K562 (cell line): ENCODE data around the gene ARHGEF3. TPM values are rescaled to one million over a fixed set of nuclear protein-coding genes. Genes with fewer than 3 reads are reported as not detected.
"Not testable (repeated sequence)": the region's sequence is repeated elsewhere in the genome, so short reads cannot be mapped to it uniquely, and the experiment has no call there.

Experiments
- ATAC-seq: fragments of 200-7000 bp; cut with Tn5 transposase; 3 replicates; pipeline ENCODE4 v1.9.1; 2020; ENCODE audit warnings: moderate library complexity
- BruUV-seq: library from RNA; stranded (reverse); fragments of 400-500 nt; replicated peaks from 2 replicates; lab custom pipeline; 2021; lab: Mats Ljungman, UMichigan
- CTCF ChIA-PET: fragments of 300-600 bp; formaldehyde crosslinking; extraction: SDS; loops from one replicate; lab custom pipeline; 2021; ENCODE audit warnings: low intra/inter-chr PET ratio; lab: Yijun Ruan, JAX
- POLR2A ChIA-PET: fragments of 300-600, 350-650 bp; sonication (Branson Sonifier 250); formaldehyde crosslinking; extraction: SDS; loops from one replicate; lab custom pipeline; 2021; ENCODE audit warnings: antibody characterized with exemption, inconsistent platforms; lab: Yijun Ruan, JAX
- DNase-seq, 4 experiments: peaks; one replicate each; pipeline versions ENCODE4 v3.0.0 to v3.0.0-alpha.2; 2011 to 2018; ENCODE audit warnings: low spot score in 3 of 4, mixed read lengths in 3 of 4; ENCODE audit errors: extremely low read depth in 1 of 4
- FAIRE-seq: peaks from 2 replicates; lab custom pipeline; 2011; peaks lifted over from hg19 to GRCh38; lab: Jason Lieb, UNC
- H2AFZ ChIP-seq: 2 replicates; pipeline ENCODE4 v1.6.0; 2011; ENCODE audit warnings: low read depth, low read length, control low read depth, inconsistent platforms
- H3K27ac ChIP-seq: fragments of 200-600 bp; 3 replicates; pipeline ENCODE4 v1.8.0; 2011; ENCODE audit warnings: low read depth, mild to moderate bottlenecking, control low read depth, inconsistent platforms, low read length, moderate library complexity, mixed read lengths; ENCODE audit errors: extremely low read depth
- H3K27me3 ChIP-seq, 2 experiments: fragments of 300-600 bp in 1 of 2; 2 replicates in 1 of 2; 3 replicates in 1 of 2; pipeline versions ENCODE4 v1.6.0 to v1.8.0; 2011; ENCODE audit warnings: inconsistent platforms in 2 of 2, low read length in 2 of 2, mild to moderate bottlenecking in 1 of 2, mixed read lengths in 1 of 2, moderate library complexity in 1 of 2; ENCODE audit not compliant: control insufficient read depth in 2 of 2, insufficient read depth in 2 of 2
- H3K36me3 ChIP-seq: fragments of 300-600 bp; 3 replicates; pipeline ENCODE4 v1.8.0; 2011; ENCODE audit warnings: mild to moderate bottlenecking, low read length, inconsistent platforms; ENCODE audit not compliant: control insufficient read depth, insufficient read depth
- H3K4me1 ChIP-seq, 2 experiments: fragments of 200-600 bp in 1 of 2; replicated peaks in 1 of 2; 2 replicates in 1 of 2; 3 replicates in 1 of 2; pipeline versions ENCODE4 v1.5.1 to v1.8.0; 2011; ENCODE audit warnings: inconsistent platforms in 2 of 2, low read length in 2 of 2, mild to moderate bottlenecking in 1 of 2, mixed read lengths in 1 of 2, moderate library complexity in 1 of 2; ENCODE audit not compliant: control insufficient read depth in 2 of 2, insufficient read depth in 2 of 2
- H3K4me2 ChIP-seq: 2 replicates; pipeline ENCODE4 v1.6.1; 2011; ENCODE audit warnings: low read length, control low read depth, inconsistent platforms, mixed read lengths; ENCODE audit not compliant: insufficient read depth
- H3K4me3 ChIP-seq: fragments of 200-600 bp; sonication (generic), shearing (Covaris generic); 2 replicates; pipeline ENCODE4 v1.5.1; 2016; ENCODE audit warnings: control low read depth, inconsistent platforms
- H3K79me2 ChIP-seq: fragments of 200-600 bp; 3 replicates; pipeline ENCODE4 v1.8.0; 2011; ENCODE audit warnings: low read length, inconsistent platforms; ENCODE audit not compliant: control insufficient read depth, insufficient read depth
- H3K9ac ChIP-seq, 2 experiments: 2 replicates each; pipeline versions ENCODE4 v1.6.0 to v1.6.1; 2011; ENCODE audit warnings: low read depth in 2 of 2, low read length in 2 of 2, control low read depth in 1 of 2, inconsistent platforms in 1 of 2, mild to moderate bottlenecking in 1 of 2, mixed read lengths in 1 of 2; ENCODE audit not compliant: insufficient read depth in 1 of 2
- H3K9me1 ChIP-seq: one replicate; pipeline ENCODE4 v1.6.0; 2011; ENCODE audit warnings: inconsistent platforms, mild to moderate bottlenecking, low read length, moderate library complexity; ENCODE audit not compliant: control insufficient read depth, insufficient read depth
- H3K9me3 ChIP-seq: replicated peaks from 2 replicates; pipeline ENCODE4 v1.5.1; 2011; ENCODE audit warnings: low read depth, low read length, inconsistent platforms; ENCODE audit not compliant: control insufficient read depth, insufficient read depth
- H4K20me1 ChIP-seq: replicated peaks from 2 replicates; pipeline ENCODE4 v1.6.1; 2011; ENCODE audit warnings: low read length, inconsistent platforms, mixed read lengths; ENCODE audit not compliant: control insufficient read depth, insufficient read depth
- RBM14 ChIP-seq: fragments of 200-400 bp; formaldehyde crosslinking; IDR thresholded peaks from 2 replicates; pipeline ENCODE4 v1.6.1; 2018; ENCODE audit warnings: low read depth, mild to moderate bottlenecking, low read length, moderate library complexity, borderline replicate concordance; ENCODE audit not compliant: insufficient read depth
- TARDBP ChIP-seq: fragments of 450-650 bp; IDR thresholded peaks from 2 replicates; pipeline ENCODE4 v1.6.1; 2016
- WGBS: fragments of 100-300 bp; shearing (Covaris generic); methylation state at CpG from one replicate; pipeline ENCODE4 v1.1.6; 2016; ENCODE audit warnings: low coverage, mixed read lengths; ENCODE audit not compliant: insufficient coverage; ENCODE audit errors: missing lambda C conversion rate; 5-methylcytosine and 5-hydroxymethylcytosine counted together
- in situ Hi-C: fragments of 300-500 bp; cut with MboI; formaldehyde crosslinking; loops from 4 replicates; pipeline ENCODE4 v1.15.0; 2018; ENCODE audit warnings: inconsistent platforms, mixed read lengths
- intact Hi-C: fragments of 100-400 bp; cut with micrococcal nuclease; formaldehyde crosslinking; loops from 2 replicates; pipeline ENCODE4 v1.14.2; 2022
- polyA plus RNA-seq, 8 experiments: library from polyadenylated mRNA; depleted of rRNA in 4 of 8; stranded (reverse) in 5 of 8; unstranded in 3 of 8; fragments of >200 nt; fragmentation: Nextera tagmentation in 2 of 8; fragmentation: Illumina TruSeq in 1 of 8; extraction: Ambion mirVana in 2 of 8; extraction: Trizol in 1 of 8; gene quantifications; 2 replicates each; pipeline versions ENCODE4 v1.2.1 to v1.2.3, GENCODE V29; 2011 to 2014; ENCODE audit warnings: inconsistent platforms in 1 of 8, missing spikeins in 1 of 8
- total RNA-seq, 7 experiments: library from RNA; depleted of rRNA in 6 of 7; stranded (reverse); fragments of >200 nt in 6 of 7; fragmentation: Illumina TruSeq in 2 of 7; extraction: Trizol in 2 of 7; gene quantifications; 2 replicates each; pipeline versions ENCODE4 v1.2.1 to v1.2.3, GENCODE V29; 2011 to 2021; ENCODE audit warnings: low replicate concordance in 1 of 7

ARHGEF3 gene
- total and polyA plus RNA-seq, 9 of the 15 experiments (the other 6 are each of a cell fraction or from before 2014, with no cell fraction given), result 0.77 to 2.7 (median 1.4) TPM

GRCh38 chr3:56718809-56719208 is 82.9 kb downstream of the ARHGEF3 start:
- ATAC-seq, CTCF ChIA-PET, BruUV-seq, FAIRE-seq, DNase-seq, H3K9ac ChIP-seq, intact Hi-C loops, H3K4me2 ChIP-seq, H3K79me2 ChIP-seq, H3K4me1 ChIP-seq, H3K27ac ChIP-seq, H2AFZ ChIP-seq, H4K20me1 ChIP-seq, H3K27me3 ChIP-seq, H3K4me3 ChIP-seq, H3K9me1 ChIP-seq, H3K36me3 ChIP-seq, H3K9me3 ChIP-seq: not testable (repeated sequence)
- in situ Hi-C loops, result loop anchor here (10.0 kb wide), 1 partner anchor 66 kb away; no protein-coding TSS in a partner anchor
- WGBS, result 100% methylated on average over 3 of the region's 21 CpGs
- POLR2A ChIA-PET, result interaction anchor here (0.6 kb wide), 1 partner anchor 235 kb away, joined by 3 read pairs; no protein-coding TSS in a partner anchor

DNA sequence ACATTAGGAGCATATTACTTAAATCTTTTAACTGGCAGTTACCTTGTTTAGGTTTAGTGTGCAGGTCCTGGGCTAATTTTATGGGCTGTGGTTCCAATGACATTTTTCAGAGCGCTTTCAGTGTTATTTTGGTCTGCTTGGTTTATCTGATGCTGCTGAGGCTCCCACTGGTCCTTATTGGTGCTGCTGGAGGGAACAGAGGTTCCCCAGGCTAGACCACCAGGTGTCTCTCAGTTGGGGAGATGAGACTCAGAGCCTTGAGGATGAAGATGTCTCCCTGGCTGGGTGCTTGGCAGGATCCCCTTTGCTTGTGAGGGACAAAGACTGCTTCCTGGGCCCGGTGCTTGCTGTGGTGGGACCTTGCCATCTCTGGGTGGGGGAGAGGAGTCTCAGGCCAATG is 90.4 kb downstream of the ARHGEF3 start:
- H4K20me1 ChIP-seq, result no peaks in the 10 kb centered on the region
- ATAC-seq (no peak), DNase-seq (no peak), FAIRE-seq (no peak)
- no peaks in the 10 kb centered on the region for H3K9me1 ChIP-seq
- no peaks in the 10 kb centered on the region for H3K27me3 ChIP-seq
- no peaks in the 10 kb centered on the region for H3K36me3 ChIP-seq
- WGBS, result 0% methylated on average over 2 of the region's 2 CpGs
- H3K4me3 ChIP-seq, result no peak overlapping the region
- no peak overlapping the region for H3K9ac ChIP-seq
- no peak overlapping the region for H3K27ac ChIP-seq
- no peaks in the 10 kb centered on the region for H3K4me1 ChIP-seq
- no peak overlapping the region for H3K4me2 ChIP-seq
- no peaks in the 10 kb centered on the region for H3K79me2 ChIP-seq
- no TSS peak for BruUV-seq
- ChIA-PET POLR2A (no interaction called here), CTCF (no interaction called here)
- no peak for TF ChIP-seq TARDBP
- no peak for TF ChIP-seq RBM14
- intact Hi-C loops, result no loop called here
- in situ Hi-C loops, result loop anchor here (10.0 kb wide), 1 partner anchor 73 kb away; no protein-coding TSS in a partner anchor
- H3K9me3 ChIP-seq, result no peaks in the 10 kb centered on the region
- no peak overlapping the region for H2AFZ ChIP-seq
